Glutamatergic neuron (in vitro differentiated cells): ENCODE results near the gene ACP4. TPM values are rescaled to one million over a fixed set of nuclear protein-coding genes. Genes with fewer than 3 reads are reported as not detected.

Experiments used
- DNase-seq: peaks from one replicate; pipeline ENCODE4 v3.0.0; 2022
- H3K27ac Mint-ChIP-seq: one replicate; pipeline ENCODE4 v1.8.0; 2020; ENCODE audit warnings: mild to moderate bottlenecking, mixed read lengths, inconsistent platforms; ENCODE audit not compliant: unreplicated experiment
- H3K27me3 Mint-ChIP-seq: one replicate; pipeline ENCODE4 v1.8.0; 2020; ENCODE audit warnings: mild to moderate bottlenecking, moderate library complexity, mixed read lengths, inconsistent platforms; ENCODE audit not compliant: unreplicated experiment
- H3K36me3 Mint-ChIP-seq: one replicate; pipeline ENCODE4 v1.8.0; 2020; ENCODE audit warnings: mild to moderate bottlenecking, mixed read lengths, inconsistent platforms; ENCODE audit not compliant: unreplicated experiment
- H3K4me1 Mint-ChIP-seq: one replicate; pipeline ENCODE4 v1.8.0; 2020; ENCODE audit warnings: mild to moderate bottlenecking, low read depth, mixed read lengths, inconsistent platforms; ENCODE audit not compliant: unreplicated experiment
- H3K4me3 Mint-ChIP-seq: one replicate; pipeline ENCODE4 v1.8.0; 2020; ENCODE audit warnings: mild to moderate bottlenecking, mixed read lengths, inconsistent platforms; ENCODE audit not compliant: unreplicated experiment
- H3K9me3 Mint-ChIP-seq: one replicate; pipeline ENCODE4 v1.8.0; 2020; ENCODE audit warnings: mild to moderate bottlenecking, moderate library complexity, mixed read lengths, inconsistent platforms; ENCODE audit not compliant: unreplicated experiment
- total RNA-seq: library from RNA; stranded (reverse); fragmentation: NEBNext Ultra II Directional; extraction: Animal tissue kit (Norgen Biotek cat#: 25700); gene quantifications from one replicate; pipeline ENCODE4 v1.2.1, GENCODE V29; 2021; ENCODE audit not compliant: unreplicated experiment
- TF ChIP-seq, protein P1 (sequence below): fragments of 200-600 bp; sonication (generic); IDR thresholded peaks from one replicate; pipeline ENCODE4 v1.5.0; 2021; ENCODE audit not compliant: partially characterized antibody, unreplicated experiment

ACP4 gene
- total RNA-seq, 1 donor from 2014 or later: not detected

DNA sequence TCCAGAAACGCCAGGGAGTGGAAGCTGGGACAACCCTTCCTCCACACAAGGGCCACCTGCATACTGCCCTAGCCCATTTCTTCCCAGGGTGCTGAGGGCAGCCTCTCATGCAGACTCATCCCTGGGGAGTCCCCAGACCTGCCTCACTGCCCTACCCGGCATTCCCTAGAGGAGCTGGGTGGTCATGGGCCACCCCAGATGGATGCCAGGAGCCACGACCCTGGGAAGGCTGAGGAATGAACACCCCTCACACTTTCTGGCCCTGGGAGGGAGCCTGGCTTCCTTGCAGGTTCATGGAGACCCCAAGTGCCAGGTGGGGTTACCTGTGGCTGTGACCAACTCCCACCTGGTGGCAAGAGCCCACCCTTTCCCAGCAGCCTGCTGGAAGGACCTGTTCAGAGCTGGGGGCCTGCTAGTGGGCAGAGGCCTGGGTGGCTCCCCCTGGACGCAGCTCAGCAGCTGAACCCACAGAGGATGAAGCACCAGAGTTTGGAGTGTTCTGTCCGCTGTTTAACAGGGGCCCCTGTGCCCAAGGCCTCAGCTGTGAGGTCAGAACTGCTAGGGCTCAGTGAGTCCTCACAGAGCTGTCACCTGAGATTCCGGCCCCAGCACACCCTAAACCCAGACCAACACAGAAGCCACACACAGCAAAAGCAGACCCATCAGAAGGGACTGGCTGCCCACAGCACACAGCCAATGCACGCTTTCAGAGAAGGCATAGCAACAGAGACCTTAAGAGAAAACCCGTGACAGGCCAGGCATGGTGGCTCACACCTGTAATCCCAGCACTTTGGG is 6.6 kb downstream of the ACP4 start:
- Mint-ChIP-seq H3K9me3 (peaks cover 3% of the 10 kb centered on the region), H3K27ac (no peak overlapping the region), H3K4me1 (no peaks in the 10 kb centered on the region), H3K27me3 (no peaks in the 10 kb centered on the region), H3K36me3 (no peaks in the 10 kb centered on the region), H3K4me3 (no peak overlapping the region)
- TF ChIP-seq, protein P1, sequence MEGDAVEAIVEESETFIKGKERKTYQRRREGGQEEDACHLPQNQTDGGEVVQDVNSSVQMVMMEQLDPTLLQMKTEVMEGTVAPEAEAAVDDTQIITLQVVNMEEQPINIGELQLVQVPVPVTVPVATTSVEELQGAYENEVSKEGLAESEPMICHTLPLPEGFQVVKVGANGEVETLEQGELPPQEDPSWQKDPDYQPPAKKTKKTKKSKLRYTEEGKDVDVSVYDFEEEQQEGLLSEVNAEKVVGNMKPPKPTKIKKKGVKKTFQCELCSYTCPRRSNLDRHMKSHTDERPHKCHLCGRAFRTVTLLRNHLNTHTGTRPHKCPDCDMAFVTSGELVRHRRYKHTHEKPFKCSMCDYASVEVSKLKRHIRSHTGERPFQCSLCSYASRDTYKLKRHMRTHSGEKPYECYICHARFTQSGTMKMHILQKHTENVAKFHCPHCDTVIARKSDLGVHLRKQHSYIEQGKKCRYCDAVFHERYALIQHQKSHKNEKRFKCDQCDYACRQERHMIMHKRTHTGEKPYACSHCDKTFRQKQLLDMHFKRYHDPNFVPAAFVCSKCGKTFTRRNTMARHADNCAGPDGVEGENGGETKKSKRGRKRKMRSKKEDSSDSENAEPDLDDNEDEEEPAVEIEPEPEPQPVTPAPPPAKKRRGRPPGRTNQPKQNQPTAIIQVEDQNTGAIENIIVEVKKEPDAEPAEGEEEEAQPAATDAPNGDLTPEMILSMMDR: no peak
- no peak for DNase-seq

DNA sequence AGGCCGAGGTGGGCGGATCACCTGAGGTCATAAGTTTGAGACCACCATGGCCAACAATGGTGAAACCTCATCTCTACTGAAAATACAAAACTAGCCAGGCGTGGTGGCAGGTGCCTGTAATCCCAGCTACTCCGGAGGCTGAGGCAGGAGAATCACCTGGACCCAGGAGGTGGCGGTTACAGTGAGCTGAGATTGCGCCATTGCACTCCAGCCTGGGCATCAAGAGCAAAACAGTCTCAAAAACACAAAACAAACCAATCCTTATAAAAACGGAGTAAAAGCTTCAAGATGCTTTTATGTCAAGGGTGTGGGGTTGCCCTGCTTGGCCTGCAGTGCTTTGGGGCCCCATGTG is 7.2 kb downstream of the ACP4 start:
- no peaks in the 10 kb centered on the region for H3K4me1 Mint-ChIP-seq
- DNase-seq: no peak
- H3K27ac Mint-ChIP-seq: no peak overlapping the region
- no peak overlapping the region for H3K4me3 Mint-ChIP-seq
- no peaks in the 10 kb centered on the region for H3K27me3 Mint-ChIP-seq
- peaks cover 5% of the 10 kb centered on the region for H3K9me3 Mint-ChIP-seq
- TF ChIP-seq, protein P1: no peak
- H3K36me3 Mint-ChIP-seq: no peaks in the 10 kb centered on the region

DNA sequence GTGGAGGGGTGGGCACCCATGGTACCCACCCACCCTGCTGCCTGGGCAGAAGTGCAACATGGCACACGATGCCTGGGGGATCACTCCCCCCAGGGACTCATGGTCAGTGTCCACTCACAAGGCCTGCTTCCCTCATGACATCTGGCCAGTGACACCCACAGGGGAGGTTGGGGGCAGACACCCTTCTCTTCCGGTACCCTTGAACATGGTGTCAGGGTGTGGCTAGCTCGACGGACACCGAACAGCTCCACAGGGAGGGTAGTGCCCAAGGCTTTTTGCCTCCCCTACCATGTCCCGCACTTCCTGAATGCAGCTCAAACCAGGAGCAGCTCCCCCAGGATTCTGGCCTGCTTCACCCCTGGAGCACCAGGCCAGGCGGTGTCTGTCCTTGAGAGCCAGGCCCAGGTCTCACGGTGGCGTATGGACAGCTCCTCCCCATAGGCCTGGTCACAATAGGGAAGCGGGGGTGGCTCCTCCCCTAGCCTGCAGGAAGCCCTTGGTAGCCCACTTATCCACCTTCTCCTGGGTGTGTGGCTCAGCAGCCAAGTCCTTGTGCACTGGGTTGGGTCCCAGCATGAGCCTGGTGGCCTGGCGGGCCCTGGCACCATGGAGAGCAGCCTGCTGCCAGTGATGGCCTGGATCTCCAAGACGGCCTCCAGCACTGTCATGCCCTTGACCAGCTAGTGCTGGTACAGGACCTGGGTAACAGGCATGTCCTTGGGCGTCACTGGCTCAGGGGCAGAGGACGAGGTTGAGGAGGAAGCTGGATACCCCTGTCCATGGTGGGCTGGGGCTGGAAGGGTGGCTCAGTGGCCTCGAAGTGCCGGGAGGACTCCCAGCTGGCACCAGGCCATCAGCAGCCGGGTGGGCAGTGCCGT is 7.8 kb downstream of the ACP4 start:
- peaks cover 5% of the 10 kb centered on the region for H3K9me3 Mint-ChIP-seq
- no peaks in the 10 kb centered on the region for H3K27me3 Mint-ChIP-seq
- peaks cover 3% of the 10 kb centered on the region for H3K4me1 Mint-ChIP-seq
- H3K4me3 Mint-ChIP-seq: no peak overlapping the region
- no peak for DNase-seq
- TF ChIP-seq, protein P1: no peak
- no peaks in the 10 kb centered on the region for H3K36me3 Mint-ChIP-seq
- no peak overlapping the region for H3K27ac Mint-ChIP-seq

DNA sequence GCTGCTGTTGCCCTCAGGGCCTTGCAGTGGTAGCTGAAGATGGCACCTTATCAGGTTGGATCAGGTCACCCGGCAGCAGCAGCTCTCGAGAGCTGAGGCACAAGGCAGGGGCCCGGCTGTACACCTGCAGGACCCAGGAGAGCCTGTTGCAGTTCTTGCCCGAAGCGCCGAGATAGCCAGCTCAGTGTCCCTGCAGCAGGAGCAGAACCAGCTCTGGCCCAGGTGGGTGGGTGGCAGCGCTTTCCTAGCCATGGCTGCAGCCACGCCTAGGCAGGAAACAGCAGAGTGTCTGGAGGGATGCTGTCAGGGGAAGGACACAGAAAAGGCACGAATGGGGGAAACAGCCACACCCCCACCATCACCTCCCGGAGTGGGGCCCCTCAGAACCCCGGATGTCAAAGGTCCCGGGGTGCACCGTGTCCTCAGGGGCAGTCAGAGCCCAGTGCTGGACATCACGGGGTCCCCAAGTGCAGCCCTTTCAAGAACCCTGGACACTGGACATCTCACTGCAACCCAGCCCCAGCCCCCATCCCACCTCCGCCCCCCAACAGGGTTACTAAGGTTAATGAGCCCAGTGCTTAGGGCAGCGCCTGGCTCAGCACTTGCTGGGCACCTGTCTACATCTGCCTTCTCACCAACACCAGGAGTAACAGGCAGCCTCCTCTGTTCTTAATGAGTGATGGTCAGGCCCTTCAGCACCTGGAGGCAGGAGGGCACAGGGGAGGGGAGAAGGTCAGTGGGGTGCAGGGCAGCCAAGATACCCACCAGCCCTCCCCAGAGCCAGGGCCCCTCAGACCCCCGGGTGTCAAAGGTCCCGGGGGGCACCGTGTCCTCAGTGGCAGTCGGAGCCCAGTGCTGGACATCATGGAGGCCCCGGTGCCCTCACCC is 8.7 kb downstream of the ACP4 start:
- H3K27me3 Mint-ChIP-seq: no peaks in the 10 kb centered on the region
- no peak overlapping the region for H3K27ac Mint-ChIP-seq
- peaks cover 3% of the 10 kb centered on the region for H3K4me1 Mint-ChIP-seq
- TF ChIP-seq, protein P1: no peak
- H3K9me3 Mint-ChIP-seq: peaks cover 5% of the 10 kb centered on the region
- H3K36me3 Mint-ChIP-seq: no peaks in the 10 kb centered on the region
- no peak for DNase-seq
- no peak overlapping the region for H3K4me3 Mint-ChIP-seq
